Kasumi-1 (cell line): ENCODE results near the gene CIDEB.
"Not testable (repeated sequence)": the region's sequence is repeated elsewhere in the genome, so short reads cannot be mapped to it uniquely, and the experiment has no call there.

ENCODE experiments used
- DNase-seq, 2 experiments: peaks; one replicate each; lab custom pipeline; 2025; lab: John Stamatoyannopoulos, UW

The CIDEB gene

GRCh38 chr14:24332268-24332993, 24.7 kb upstream of the CIDEB start:
- DNase-seq = peak; percentile 78 to 81

DNA sequence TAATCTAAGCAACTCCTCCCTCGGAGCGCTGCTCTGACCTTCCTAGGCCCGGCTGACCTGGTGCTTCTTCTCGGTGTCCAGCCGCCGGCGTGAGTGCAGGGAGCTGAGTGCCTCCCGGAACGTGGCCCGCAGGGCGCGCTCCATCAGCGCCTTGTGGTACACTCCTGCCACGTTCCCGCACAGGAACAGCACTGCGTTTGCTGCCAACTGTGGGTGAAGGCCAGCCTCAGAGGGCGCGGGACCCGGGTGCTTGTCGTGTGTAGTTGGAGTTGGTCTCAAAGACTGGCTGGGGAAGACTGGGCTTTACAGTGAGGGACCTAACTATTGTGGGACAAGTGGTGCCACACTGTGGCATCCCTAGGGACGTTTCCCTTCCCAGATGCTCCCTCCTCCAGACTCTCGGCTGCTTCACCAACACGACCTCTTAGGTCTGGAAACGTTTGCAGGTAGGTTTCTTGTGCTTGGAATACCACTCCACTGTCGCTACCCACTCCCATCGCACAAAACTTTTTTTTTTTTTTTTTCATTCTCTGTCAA, 24.0 kb upstream of the CIDEB start:
- DNase-seq = no peak

DNA sequence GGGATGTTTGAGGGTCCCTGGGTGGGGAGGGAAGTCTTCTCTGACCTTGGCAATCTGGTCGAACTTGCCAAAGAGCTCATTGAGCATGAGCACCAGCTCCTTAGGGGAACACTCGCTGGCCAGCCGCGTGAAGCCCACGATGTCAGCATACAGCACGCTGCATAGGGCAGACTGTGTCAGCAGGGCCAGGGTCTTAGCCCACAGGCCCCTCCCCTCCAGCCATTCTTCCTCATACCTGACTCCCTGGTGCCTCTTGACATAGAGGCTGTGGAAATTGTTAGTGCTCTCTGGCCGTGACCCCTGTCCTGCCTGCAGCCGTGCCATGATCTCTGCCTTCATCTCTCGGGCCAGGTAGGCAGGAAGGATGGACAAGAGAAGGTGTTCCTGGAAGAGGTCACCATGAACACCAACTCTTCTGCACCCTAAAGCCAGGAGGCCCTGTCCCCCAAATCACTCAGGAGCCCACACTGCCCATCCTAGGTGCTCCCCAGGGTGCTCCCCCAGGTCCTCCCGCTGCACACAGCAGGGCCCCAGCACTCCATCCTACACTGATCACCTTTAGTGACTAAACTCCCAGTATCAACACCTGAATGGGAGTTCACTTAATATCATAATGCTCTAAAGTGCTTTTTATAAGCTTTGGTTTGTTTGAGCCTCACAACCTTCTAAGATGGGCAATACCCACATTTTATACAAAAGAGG, 23.3 kb upstream of the CIDEB start:
- DNase-seq = no peak

GRCh38 chr14:24329736-24330135, 22.0 kb upstream of the CIDEB start:
- no peak for DNase-seq

DNA sequence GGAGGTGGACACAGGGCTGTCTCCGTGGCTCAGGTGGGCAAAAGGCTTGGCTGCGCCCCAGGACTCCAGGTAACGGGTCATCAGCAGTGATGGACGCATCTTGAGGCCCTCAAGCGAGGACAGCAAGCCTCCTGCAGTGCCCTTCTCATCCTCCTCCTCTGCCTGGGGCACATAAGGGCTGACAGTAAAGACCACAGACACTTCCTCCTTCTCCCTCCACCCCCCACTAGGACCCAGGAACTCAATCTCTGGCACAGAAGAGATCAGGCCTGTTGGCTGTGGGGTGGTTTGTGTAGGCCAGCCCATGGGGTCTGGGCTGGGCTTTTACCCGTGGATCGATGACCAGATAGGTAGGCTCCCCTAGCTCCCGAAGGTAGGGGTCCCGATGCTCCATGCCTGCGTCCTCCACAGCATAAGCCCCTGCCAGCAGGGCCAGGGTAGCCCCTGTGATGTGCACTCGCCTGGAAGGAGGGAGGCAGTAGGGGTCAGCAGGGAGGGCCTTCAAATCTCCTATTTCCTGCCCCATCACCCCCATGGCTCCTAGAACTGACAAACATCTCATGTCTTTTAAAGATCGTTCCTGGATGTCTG, 21.4 kb upstream of the CIDEB start:
- peak; percentile 50 to 73 for DNase-seq

GRCh38 chr14:24327914-24328313, 20.1 kb upstream of the CIDEB start:
- DNase-seq = not testable (repeated sequence)

DNA sequence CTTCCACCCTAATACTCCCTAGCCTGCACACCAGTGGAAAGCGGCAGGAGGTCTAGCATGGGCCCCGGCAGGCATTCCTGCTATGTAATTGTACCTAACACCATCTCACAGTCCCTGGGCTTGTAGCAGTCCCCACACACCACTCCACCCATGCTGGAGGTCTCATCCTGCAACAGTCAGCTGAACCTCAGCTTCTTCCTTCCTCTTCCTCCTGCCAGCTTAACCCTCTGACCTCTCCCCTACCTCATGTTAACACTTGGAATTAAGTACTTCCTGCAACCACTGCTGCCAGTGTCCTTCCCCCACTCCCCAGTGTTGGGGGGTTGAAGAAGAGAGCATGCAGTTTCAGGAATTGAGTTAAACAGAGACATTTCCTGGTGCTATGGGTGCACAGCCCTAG, 19.5 kb upstream of the CIDEB start:
- peak; percentile 83 to 88 for DNase-seq

GRCh38 chr14:24325963-24326362, 18.2 kb upstream of the CIDEB start:
- DNase-seq = no peak

- DNase-seq = no peak
These were observed 17.3 kb upstream of the CIDEB start for GRCh38 chr14:24325041-24325530.

DNA sequence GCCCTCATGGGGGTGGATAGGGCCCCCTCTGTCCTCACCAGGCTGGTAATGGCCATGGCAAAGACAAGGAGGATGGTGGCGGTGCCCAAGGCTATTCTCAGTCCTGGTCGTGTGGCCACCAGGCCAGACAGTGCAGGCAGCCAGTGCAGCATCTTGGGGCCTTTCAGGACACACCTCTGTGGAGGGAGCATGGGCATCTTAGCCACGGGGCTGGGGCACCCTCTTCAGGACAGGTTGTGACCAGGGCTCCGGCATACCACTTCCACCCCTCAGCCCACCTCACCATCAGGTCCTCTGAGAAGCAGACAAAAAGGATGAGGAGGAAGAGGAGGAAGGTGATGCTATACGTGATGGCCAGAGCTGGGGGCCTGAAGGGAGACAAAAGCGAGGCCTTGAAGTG, 16.2 kb upstream of the CIDEB start:
- no peak for DNase-seq

DNA sequence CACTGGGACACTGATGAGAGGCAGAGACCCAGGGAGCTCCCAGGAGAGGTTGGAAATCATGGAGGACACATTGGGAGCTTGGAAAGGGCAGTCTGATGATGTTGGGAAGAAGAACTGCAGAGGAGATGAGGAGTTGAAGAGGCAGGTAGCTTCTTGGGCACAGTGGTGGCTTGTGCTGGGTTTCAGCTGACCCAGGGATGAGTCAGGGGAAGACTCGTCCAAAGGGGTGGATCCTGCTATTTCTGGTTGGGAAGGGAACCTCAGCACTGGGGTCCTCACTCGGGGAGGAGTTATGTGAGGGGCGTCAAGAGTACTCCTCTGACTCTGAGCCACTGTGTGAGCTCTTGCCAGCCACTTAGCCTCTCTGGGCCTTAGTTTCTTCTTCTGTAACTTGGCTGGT, 15.6 kb upstream of the CIDEB start:
- no peak for DNase-seq

DNA sequence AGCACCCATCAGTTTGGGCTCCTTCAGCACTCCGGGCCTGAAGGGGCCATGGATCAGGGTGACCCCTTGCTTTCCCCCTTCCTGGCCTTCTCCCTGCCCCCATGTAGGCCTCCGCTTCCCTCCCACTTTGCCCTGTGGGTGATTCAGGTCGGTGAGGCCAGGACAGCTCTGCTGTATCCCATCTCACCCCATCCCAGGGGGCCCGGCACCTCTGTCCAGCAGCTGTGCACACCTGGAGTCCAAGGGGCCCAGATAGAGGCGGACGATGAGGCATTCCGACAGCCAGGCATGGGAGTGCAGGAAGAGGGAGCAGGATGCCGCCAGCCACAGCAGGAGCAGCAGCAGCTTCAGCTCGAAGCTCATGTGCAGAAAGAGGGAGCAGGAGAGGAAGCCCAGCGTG, 14.9 kb upstream of the CIDEB start:
- no peak for DNase-seq

DNA sequence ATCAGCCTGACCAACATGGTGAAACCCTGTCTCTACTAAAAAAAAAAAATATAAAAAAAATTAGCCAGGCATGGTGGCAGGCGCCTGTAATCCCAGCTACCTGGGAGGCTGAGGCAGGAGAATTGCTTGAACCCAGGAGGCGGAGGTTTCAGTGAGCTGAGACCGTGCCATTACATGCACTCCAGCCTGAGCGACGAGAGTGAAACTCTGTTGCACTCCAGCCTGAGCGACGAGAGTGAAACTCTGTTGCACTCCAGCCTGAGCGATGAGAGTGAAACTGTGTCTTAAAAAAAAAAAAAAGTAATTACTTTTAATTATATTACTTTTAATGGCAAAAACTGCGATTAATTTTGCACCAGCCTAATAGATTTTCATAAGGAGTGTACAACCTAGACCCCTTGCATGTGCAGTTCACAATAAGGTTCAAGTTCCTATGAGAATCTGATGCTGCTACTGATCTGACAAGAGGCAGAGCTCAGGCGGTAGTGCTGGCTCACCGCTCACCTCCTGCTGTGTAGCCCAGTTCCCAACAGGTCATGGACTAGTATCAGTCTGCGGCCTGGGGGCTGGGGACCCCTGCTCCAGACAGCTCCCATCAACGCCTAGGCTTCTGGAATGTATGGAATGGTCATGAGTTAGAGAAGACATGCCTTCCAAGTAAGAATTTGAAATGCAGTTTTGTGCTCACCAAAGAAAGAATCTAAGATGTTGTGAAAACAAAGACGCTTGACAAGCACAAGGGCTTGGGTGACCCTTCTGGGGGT, 13.6 kb upstream of the CIDEB start:
- DNase-seq = no peak

DNA sequence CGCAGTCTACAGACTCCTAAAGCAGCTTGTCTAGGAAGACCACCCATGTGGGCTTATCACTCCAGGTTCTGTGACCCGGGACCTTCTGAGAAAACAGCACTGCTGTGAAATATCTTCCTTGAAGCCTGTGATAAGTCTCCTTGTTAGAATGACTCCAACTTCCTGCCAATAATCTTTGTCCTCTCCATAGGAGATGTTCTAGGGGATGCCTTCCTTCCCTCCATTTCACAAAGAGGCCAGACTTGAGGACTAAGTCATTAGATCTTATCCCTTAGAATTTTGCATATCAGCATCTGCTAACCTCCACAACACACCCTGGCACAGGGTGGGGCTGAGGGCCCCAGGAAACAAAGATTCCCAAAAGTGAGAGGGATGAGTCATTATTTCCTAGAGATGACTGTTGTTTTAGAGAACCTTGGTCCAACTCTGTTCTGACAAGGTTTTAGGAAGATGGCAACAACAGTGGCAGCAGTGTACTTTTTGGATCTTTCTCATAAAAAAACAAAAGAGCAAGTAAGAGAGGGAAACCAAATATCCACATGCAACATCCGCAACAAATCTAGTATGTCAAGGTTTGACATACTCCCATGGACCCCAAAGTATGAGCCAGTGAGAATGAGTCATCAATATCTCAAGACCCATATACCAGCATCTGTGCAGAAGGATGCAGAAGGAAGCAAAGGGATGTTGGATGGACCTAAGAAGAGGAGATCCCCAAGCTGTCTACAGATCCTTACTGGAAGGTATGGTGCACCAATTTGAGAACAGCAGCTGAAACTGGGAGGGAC, 9.6 kb upstream of the CIDEB start:
- no peak for DNase-seq

- DNase-seq = no peak
These were observed 8.8 kb upstream of the CIDEB start for GRCh38 chr14:24316597-24316950.

DNA sequence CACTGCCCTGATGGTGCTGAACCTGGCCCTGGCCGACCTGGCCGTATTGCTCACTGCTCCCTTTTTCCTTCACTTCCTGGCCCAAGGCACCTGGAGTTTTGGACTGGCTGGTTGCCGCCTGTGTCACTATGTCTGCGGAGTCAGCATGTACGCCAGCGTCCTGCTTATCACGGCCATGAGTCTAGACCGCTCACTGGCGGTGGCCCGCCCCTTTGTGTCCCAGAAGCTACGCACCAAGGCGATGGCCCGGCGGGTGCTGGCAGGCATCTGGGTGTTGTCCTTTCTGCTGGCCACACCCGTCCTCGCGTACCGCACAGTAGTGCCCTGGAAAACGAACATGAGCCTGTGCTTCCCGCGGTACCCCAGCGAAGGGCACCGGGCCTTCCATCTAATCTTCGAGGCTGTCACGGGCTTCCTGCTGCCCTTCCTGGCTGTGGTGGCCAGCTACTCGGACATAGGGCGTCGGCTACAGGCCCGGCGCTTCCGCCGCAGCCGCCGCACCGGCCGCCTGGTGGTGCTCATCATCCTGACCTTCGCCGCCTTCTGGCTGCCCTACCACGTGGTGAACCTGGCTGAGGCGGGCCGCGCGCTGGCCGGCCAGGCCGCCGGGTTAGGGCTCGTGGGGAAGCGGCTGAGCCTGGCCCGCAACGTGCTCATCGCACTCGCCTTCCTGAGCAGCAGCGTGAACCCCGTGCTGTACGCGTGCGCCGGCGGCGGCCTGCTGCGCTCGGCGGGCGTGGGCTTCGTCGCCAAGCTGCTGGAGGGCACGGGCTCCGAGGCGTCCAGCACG, 8.2 kb upstream of the CIDEB start:
- no peak for DNase-seq

GRCh38 chr14:24315243-24315806, 7.5 kb upstream of the CIDEB start:
- DNase-seq = no peak

GRCh38 chr14:24314377-24315193, 6.8 kb upstream of the CIDEB start:
- DNase-seq = no peak

- DNase-seq = no peak
These were observed 6.1 kb upstream of the CIDEB start for GRCh38 chr14:24313913-24314312.
